Stimulated activated naive CD4-positive, alpha-beta T cell (primary cell): ENCODE results near the gene WHRN.
A peak's percentile ranks its signal among the peaks of the same experiment; 100 is the strongest.

Experiments used
- DNase-seq, 6 experiments: peaks; one replicate each; lab custom pipeline; 2025; lab: John Stamatoyannopoulos, UW

WHRN gene

GRCh38 chr9:114505187-114506081 is at the start of gene WHRN:
WHRN (minus strand) TSS chr9:114505473; CDS start chr9:114504801, 672 bp downstream.
- DNase-seq: peak; percentile 87 to 93 (median 90)

GRCh38 chr9:114553202-114553601 is 47.9 kb upstream of the WHRN start:
- DNase-seq: no peak

DNA sequence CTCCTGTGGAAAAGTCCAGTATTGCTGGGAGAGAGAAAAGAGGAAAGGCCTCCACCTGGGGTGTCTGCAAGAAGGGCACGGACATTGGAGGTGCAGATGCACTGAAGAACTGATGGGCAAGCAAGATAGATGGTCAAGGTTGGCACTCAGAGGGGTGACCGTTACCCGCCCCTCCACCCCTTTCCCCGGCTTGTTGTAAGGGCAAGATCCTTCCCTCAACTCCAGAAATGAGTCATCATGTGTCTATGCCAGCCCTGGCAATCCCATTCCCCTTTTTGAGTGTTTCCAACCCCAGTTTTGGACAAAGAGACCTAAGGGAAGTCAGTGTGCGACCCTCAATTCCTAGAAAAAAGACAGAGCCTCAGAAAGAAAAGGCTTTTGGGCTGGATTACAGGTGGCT is 47.4 kb upstream of the WHRN start:
- DNase-seq: no peak

DNA sequence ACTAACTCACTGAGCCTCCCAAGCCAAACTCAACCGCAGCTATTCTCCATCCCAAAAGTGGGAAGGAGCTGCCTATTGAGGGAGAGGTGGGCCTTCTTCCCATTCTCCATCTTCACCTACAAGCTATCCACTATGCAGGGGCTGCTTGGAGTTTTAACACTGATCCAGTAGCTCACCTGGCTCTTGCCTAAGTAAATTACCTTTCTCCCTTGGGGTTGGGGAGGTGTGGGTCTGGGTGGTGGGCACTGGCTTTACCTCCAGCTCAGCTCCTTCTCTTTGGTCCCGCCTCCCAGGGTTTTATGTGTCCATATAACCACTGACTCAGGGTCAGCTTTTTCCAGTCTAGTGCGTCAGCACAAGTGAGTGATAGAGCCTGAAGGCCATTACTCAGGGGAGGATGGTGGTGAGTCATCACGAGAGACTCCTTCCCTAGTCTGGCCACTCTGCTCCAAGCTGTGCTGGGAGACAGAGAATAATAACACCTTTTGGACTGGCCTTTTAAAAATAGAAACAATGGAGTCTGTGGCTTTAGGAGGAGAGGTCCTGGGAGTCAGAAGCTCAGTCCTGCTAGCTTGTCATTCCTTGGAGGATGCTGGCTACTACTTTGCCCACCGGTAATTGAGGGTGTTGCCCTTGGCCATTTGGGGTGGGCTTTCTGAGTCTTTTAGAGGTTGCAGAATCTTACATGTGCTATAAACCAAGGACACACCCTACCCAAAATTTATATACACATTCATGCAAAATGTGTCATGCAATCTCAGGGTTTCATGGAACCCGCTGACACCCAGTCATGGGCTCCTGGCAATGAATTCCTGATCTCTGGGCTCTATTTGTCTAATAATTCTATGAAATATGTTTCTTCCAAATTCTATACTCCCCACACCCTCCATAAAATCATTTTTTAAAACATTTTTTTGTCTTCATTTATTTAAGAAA is 46.7 kb upstream of the WHRN start:
- DNase-seq: no peak

DNA sequence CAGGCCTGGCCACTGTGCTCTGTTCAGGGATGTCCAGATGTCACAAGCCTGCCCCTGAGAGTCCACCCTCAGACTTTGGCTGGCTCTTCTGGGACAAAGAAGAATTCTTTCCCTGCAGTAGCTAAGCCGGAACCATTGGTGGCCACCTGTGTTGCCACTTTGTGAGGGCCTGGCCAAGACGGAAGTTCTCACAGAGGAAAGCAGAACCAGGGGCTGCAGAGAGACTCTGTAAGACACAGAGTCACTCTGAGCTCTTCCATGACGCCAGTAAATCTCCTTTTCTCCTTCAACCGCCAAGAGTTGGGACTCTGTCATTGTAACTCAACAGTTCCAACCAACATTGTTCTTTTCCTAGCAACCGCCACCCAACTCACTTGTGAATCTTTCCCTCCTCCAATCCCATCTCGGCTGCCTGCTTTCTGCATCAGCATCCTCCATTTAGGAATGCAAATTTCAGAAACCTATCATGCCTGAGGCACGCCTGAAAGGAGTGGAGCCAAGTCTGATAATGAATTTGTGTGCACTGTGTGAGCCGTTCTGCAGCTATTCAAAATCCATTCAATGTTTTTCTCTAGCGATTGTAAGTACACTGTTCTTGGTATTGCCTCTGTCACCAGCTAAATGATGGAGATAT is 44.5 kb upstream of the WHRN start:
- no peak for DNase-seq

DNA sequence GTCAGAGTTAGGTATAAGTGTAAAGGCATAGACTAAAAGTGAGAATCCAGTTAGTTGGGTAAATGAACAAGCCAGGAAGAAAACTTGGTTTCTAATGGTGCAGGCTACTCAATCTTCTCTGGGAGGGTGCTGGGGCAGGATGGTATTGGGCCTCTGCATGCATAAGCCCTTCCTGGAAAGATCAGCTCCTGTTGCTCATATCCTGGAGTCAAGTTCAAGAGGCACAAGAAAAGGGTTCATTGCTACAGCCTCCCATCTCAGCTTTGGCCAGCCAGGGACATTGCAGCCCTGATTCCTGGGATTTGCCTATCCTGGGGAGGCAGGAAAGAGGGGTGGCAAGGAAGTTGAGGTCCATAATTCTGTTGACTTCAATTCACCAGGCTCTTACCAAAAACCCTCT is 41.6 kb upstream of the WHRN start:
- DNase-seq: no peak

DNA sequence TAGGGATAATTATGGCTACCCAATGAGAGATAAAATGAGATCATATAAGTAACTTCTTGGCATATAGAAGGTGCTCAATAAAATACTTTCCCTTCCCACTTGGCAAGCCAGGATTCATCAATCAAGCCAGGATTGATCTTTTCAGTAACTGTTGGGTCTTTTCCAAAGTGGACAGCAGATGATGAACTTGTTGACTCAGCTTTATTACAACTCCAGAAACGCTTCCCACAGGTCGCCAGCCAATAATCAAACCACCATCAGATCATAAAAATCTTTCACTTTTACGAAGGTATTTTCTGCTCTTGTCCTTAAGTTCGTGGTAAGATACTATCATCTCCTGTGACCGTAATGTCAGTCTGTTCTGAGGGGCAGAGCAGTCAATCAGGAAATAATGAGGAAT is 39.8 kb upstream of the WHRN start:
- no peak for DNase-seq

- DNase-seq: no peak
These were observed 34.6 kb upstream of the WHRN start for GRCh38 chr9:114539701-114540380.

- DNase-seq: peak in 3 of 6 experiments; percentile 11 to 30 (median 24)
These were observed 33.0 kb upstream of the WHRN start for GRCh38 chr9:114538241-114538640.

DNA sequence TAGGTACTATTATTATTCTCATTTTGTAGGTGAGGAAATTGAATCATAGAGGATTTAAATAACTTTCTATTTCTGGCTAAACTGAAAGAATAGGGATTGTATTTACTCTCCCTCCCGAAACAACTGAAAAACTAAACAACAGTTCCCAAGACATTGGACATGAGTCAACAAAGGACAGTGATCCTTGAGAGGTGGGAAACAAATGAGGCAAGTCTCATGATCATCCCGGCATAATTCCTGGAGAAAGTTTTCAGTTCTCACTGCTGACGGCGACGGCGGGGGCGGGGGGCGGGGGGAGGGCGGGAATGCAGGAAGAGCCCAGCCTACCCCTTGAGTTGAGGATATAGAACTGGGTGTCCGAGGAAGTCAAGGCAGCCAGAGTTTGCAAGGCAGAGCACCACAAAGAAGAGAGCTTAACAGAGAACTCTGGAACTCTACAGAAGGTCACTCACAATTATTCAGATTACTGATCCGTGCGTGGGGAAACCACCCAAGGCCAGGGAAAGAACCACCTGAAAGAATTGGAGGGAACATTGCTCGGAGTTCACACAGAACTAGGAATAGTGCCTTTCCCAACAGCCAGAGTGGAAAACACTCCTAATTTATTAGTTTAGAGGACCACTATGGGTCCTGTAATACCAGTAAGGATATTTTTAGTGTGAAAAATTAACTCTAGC is 27.4 kb upstream of the WHRN start:
- DNase-seq: no peak

DNA sequence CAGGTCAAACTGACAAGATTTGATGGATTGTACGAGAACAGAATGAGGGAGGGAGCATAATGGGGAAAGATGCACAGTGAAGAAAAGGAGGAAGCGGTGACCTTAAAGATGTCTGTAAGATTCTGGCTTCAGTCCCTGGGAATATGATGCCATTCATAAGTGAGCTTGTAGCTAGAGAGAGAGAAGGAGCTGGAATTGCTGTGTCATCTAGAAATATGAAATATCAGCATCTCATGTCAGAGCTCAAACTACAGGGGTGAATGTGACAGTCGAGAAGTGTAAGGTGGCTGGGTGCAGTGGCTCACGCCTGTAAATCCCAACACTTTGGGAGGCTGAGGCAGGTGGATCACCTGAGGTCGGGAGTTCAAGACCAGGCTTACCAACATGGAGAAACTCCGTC is 24.0 kb upstream of the WHRN start:
- no peak for DNase-seq

GRCh38 chr9:114526807-114527206 is 21.5 kb upstream of the WHRN start:
- DNase-seq: no peak

DNA sequence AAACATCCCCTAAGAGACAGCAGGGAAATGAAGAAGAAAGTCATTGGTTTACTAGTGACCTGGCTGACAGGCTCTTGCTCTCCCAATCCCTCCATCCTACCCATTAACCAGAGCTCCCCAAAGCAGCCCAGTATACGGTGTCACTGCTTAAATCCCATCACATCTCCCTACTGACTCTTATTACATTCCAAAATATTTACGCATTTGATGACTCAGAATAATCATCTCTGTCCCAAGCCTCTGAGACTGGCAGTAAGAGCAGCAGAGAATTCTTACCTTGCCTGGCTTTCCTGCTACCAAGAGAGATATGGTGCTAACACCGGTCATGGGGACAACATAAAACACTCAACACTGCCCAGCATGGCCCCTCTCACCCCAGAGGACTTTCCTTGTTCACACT is 20.2 kb upstream of the WHRN start:
- no peak for DNase-seq

DNA sequence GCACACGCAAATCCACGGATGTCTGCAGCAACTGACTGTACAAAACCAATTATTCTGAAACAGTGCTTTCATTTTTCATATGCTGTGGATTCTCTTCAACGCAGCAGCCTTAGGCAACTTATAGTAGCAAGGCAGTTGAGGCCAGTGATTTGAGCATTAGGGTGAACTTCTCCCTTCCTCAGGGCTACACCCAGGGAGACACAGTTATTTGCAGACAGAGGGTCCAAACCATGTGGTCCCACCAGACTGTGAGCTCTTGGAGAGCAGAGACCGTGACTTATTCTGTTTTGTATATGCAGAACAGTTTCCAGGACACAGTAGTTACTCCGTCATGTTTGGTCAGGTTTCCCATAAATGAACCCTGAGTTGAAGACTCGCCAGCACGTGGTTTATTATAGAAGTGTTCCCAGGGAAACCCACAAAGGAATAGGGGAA is 19.0 kb upstream of the WHRN start:
- DNase-seq: no peak

DNA sequence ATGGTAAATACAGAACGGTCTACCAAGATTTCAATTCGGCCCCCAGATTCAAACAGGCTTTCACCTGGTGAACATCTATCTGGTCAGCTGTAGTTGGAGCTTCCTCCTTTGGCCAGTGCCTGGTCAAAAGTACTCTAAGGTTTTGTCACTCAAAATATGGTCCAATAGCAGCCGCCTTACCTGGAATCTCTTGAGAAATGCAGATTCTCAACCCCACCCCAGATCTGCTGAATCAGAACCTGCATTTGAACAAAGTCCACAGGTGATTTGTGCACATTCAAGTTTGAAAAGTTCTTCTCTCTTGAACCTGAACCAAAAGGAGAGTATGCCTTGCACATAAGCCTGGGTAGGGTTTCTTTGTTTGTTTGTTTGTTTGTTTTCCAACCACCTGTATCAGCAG is 17.6 kb upstream of the WHRN start:
- no peak for DNase-seq

GRCh38 chr9:114522286-114522685 is 17.0 kb upstream of the WHRN start:
- DNase-seq: no peak

DNA sequence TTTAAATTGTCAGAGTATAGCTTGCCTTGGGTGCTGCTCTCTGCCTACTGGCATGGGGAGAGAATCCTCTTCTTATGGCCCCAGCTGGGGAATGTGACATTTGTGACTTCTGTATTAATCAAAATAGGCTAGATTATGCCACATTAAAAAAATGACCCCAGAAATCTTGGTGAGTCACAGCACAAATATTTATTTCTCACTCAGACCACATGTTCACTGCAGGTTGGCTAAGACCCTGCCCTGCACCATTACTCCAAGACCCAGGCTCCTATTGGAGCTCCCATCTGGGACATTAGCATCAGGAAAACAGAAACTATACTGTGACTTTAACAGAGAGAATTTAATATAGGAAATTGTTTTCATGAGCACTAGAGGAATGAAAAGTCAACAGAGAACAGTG is 16.6 kb upstream of the WHRN start:
- no peak for DNase-seq

DNA sequence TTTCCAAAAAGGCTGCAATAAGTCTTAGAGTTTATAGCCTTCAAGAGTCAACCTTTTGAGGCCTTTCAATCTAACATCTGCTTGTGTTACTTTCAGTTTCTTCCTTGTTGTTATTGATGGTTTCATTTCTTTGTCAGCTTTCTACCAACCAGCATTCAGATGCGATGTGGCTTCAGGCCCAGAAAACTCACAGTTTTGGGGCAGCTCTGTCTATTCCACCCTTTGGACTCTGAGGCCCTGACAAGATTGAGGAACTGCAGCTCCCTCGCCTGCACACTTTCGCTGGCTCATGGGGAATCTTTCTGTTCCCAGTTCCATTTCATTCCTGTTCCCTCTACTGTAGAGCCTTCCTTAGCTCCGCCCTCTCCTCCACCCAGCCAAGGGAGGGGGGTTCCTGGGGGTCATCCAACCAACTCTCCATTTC is 13.3 kb upstream of the WHRN start:
- DNase-seq: no peak

DNA sequence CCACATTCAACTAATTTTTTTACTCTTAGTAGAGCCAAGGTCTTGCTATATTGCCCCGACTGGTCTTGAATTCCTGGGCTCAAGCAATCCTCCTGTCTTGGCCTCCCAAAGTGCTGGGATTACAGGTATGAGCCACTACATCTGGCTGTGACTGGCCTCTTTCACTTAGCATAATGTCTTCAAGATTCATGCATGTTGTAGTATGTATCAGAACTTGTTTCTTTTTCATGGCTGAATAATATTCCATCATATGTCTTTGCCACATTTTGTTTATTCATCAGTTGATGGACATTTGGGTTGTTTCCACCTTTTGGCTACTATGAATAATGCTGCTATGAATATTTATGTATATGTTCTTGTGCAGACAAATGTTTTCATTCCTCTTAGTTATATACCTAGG is 12.8 kb upstream of the WHRN start:
- DNase-seq: no peak

GRCh38 chr9:114516913-114517312 is 11.6 kb upstream of the WHRN start:
- no peak for DNase-seq

GRCh38 chr9:114515528-114515927 is 10.3 kb upstream of the WHRN start:
- no peak for DNase-seq
